NCI-H748 (cell line): Measurements from ENCODE around the gene SYNJ1.
"Not testable (repeated sequence)": the region's sequence is repeated elsewhere in the genome, so short reads cannot be mapped to it uniquely, and the experiment has no call there.

Source experiments
- DNase-seq: peaks from one replicate; lab custom pipeline; 2025; ENCODE audit not compliant: unreplicated experiment; lab: John Stamatoyannopoulos, UW

Gene SYNJ1

DNA sequence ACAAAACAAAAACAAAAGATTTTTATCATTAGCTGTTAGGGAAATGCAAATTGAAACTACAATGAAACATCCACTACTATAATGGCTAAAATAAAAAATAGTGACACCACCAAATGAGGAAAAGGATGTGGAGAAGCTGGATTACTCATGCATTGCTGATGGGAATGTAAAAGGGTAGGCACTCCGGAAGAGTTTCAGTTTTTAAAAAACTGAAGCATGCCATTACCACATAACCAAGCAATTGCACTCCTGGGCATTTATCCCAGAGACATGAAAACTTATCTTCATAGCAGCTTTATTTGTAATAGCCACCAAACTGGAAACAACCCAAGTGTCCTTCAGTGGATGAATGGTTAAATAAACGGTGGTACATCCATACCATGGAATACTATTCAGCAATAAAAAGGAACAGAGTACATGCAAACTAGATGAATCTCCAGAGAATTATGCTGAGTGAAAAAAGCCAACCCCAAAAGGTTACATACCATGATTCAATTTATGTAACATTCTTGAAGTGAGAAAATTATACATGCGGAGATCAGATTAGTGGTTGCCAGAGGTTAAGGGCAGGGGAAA, 101.1 kb downstream of the SYNJ1 start:
- DNase-seq = no peak

DNA sequence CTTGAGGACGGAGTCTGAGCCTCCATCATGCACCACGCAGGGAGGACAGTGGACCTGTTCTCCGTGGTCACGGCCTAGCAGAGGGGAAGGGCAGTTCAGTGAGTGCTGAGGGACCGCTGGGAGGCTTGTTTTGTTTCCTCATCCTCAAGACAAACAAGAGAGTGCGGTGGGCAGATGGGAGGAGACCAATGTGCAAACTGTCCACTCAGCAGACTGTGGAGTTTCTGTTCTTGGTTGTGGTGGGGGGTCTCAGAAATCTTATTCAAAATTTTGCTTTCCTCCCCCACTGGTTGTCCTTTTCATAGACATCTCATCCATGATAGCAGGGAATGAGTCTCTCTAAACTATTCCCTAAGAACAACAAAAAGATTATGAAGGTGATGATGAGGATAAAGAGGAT, 109.6 kb downstream of the SYNJ1 start:
- DNase-seq = not testable (repeated sequence)

DNA sequence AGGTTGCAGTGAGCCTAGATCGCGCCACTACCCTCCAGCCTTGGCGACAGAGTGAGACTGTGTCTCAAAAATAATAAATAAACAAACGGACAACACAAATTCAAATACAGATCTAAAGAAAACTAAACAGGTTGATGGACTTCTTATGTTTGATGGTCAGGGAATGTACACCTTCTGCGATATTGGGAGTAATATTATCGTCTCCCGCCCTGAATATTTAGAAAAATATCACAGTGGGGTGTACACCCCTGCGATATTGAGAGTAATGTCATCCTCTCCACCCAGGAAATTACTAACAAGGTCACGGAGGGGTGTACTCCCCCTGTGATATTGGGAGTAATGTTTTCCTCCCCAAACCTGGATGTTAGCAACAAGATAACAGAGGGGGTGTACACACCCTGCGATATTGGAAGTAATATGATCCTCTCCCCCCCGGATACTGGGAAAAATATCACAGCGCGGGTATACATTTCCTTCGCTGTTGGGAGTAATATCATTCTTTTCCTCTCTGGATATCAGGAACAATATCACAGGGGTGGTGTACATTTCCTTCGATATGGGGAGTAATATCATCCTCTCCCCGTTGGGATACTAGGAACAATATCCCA, 114.3 kb downstream of the SYNJ1 start:
- no peak for DNase-seq

DNA sequence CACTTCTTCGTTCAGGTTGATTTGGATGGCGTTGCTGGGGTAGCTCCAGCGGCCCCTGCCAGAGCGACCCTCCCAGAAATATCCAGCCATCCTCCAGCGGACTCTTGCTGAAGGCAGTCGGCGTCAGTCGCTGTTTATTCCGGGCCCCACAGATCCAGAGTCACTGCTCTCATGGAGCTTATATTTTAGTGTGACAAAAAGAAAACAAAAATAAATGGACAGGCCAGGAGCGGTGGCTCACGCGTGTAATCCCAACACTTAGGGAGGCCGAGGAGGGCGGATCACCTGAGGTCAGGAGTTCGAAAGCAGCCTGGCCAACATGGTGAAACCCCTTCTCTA, 114.8 kb downstream of the SYNJ1 start:
- DNase-seq = no peak

DNA sequence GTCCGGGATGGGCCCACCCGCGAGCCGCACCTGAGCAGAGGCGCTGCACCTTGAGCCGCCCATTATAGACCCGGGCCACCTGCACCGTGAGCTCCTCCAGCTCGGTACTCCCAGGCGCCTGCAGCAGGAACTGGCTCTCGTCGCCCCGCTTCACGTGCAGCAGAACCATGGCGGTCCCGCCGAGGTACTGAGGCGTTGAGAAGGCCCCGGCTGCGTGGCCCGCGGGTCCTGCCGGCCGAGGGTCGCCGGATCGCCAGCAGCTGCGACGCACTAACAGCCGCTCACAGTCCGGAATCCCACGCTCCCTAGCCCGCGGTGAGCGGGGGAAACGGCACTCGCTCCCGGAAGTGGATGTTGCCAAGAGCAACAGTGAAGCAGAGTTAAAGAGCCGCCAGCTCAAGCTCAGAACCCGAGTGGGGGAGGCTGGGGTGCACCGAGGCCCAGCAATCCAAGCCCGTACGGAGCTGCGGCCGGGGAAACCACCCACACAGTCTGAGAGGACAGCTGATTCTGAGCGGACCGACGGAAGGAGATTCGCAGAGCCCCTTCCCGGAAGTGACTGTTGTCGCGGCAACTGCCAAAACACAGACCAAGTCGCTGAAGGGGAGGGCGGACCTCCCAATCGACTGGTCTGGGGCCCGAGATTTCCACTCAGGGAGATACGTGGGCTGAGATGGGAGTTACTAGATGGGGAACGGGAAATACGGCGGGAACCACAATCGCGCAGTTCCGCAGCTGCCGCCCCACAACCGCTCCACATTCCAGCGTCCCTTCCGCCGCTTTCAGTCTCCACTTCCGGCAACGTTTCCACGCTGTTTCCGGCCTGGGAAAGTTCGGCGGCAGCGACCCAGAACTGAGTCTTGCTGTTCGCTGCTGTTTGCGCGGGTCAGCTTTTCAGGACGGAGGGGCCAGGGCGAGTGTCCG, 115.5 kb downstream of the SYNJ1 start, which contains the start of gene CFAP298:
CFAP298 (minus strand) TSS at position 303 of the 924 bp plus-strand sequence; CDS start at position 169, 134 bp downstream.
- peak; percentile 90 for DNase-seq

DNA sequence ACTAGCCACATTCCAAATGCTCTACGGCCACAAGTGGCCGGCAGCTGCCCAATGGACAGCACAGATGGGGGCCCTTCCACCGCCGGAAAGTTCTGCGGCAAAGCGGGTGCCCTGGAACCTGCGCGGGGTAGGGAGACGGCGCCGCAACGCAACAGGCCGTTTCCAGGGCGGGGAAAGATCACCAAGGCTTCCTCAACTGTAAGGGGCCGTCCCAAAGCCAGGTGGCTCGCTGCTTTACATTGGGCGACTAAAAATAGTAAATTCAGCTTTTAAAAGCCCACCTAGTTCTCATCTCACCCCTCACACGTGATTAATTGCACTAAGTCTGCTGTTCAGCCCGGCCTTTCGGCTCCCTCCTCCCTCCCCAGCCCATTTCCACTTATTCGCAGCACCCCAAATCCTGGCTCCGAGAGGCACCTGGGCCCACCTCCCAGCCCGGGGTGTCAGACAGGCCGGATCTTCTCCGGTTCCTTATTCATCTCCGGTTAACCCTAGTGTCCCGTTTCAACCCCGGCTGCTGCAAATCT, 116.3 kb downstream of the SYNJ1 start:
- DNase-seq = peak; percentile 28

DNA sequence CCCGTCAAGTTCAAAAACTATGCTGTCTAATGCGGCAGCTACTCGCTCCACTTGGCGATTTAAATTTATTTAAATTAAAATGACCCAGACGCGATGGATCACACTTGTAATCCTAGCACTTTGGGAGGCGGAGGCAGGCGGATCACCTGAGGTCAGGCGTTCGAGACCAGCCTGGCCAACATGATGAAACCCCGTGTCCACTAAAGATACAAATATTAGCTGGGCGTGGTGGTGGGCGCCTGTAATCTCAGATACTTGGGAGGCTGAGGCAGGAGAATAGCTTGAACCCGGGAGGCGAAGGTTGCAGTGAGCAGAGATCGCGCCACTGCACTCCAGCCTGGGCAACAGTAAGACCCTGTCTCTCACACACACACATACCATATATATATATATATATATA, 116.9 kb downstream of the SYNJ1 start:
- not testable (repeated sequence) for DNase-seq

DNA sequence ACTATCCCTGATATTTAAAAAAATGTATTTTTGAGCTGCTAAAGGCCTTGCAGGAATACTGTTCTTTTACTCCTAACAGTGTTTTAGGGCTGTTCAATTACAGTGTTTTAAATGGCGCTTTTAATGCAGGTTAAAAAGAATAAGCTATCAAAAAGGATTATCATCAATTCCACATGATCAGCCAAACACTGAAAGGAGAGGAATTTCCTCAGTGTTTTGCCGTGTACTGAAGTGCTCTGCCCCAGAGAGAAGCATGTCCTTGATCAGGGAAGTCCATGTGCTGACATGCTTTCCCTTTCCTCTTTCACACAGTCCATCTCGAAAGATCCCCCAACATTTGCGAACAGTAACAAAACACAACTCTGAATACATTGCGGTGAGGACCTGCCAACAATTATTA, 119.0 kb downstream of the SYNJ1 start:
- no peak for DNase-seq

DNA sequence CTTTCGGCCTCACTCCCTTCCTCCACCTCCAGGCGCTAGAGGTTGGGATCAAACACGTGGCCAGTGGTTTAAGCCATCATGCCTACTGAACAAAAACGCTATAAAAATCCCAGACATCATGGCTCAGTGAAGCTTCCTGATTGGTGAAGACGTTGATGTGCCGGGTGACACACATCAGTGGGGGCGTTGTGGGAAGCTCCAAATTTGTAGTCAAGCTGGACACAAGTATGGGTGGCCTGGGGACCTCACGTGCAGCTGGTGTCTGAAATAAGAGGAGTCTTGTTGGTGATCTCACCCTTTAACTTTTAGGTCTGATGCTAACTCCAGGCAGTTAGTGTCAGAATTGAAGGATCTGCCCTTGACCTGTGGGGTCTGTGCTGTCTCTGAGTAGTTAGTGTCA, 122.3 kb downstream of the SYNJ1 start:
- no peak for DNase-seq

DNA sequence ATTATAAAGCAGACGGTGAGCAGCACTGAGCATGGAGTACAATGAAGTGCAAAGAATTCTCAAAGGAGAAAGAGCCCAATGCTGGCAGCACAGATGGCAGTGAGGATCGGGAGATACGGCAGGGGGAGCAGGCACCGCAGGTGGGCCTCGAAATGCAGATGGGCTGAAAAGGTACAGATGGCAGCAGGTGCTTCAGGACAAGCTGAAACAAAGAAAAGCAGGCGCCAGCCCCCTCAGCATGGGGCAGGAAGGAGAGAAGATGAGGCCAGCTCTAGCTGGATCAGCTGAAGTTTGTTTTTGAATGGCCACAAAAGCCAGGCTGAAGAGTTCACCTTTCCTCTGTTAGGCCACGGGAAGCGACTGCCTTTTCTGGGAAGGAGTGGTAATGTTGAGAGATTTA, 123.3 kb downstream of the SYNJ1 start:
- peak; percentile 85 for DNase-seq

DNA sequence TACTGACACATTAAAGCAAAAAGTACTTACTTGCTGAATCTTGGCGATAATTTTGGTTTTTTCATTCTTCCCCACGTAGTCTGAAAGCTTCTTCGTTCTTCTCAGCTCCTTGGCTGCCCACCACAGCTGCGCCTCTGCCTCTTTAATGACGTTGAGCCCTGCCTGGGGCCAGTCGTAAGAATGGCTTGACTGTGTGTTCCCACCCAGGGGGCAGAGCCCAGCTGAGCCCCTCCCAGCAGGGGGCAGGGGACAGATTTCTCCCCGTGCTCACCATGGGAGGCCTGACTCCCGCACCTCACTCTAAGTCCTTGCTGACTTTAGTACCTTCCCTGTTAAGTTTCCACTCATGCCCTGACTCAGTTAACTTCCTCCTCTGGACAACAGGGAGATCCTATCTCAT, 124.7 kb downstream of the SYNJ1 start:
- no peak for DNase-seq

DNA sequence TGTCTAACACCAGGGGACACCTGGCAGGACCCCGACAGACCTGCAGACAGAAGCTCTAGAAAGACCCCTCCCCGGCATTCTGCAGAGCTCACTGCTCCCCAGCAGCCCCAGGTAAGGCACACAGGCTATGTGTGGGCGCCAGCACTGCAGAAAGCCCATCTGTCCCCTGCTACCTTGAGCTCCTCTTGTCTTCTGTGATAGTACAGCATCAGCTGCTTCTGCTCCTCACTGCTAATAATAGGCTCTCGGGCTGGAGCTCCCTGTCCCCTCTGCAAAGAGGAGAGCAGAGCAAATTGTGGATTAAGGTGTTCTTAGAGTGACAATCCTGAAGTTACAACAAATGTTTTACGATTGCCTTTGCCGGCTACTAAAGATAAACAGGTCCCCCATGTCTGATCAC, 125.7 kb downstream of the SYNJ1 start:
- DNase-seq = no peak

DNA sequence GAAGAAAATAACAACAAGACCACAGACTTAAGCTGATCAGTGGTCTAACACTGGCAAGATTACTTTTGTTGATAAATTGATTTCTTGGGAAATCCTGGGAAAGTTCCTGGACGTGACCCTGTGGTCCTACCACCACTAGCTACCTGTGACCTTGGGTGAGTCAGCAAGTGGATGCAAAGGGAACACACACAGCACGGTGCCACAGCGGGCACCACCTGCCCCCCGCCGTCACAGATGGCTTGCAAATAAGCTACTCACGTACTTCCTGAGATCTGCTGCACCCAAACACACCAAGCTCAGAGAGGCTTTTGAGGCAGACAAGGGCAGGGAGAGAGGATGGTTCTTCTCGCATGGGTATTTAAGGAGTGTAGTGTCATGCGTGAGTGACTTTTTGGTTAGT, 128.3 kb downstream of the SYNJ1 start:
- no peak for DNase-seq

DNA sequence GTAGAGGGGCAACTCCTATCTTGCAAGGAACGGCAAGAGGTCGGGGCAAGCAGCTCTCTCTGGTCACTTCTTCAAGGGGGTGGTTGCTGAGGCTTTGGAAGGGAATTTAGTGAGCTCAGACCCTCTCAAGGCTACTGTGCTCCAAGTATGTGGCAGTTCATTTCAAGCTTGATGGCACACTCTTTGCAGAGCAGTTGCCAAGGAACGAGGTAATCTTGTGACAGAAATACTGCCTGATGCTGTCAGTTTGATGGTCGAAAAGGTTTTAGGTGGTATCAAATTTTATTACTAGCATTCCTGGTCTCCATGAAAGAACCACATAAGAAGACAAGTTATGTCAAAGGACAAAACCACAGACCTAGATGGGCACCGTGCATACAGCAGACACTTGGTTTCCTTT, 128.7 kb downstream of the SYNJ1 start:
- no peak for DNase-seq

DNA sequence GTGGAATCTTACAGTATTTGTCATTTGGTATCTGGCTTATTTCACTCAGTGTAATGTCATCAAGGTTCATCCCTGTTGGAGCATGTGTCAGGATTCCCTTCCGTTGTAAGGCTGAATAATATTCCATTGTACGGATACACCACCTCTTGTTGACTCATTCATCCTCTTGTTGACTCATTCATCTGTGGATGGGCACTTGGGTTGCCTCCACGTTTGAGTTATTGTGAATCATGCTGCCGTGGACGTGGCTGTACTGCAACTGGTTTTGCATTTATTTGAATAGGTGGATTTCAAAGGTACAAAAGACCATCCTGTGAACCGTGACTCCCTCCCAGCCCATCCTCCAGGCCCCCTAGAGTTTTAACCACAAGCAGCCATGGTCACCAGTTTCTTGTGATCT, 130.6 kb downstream of the SYNJ1 start:
- no peak for DNase-seq

DNA sequence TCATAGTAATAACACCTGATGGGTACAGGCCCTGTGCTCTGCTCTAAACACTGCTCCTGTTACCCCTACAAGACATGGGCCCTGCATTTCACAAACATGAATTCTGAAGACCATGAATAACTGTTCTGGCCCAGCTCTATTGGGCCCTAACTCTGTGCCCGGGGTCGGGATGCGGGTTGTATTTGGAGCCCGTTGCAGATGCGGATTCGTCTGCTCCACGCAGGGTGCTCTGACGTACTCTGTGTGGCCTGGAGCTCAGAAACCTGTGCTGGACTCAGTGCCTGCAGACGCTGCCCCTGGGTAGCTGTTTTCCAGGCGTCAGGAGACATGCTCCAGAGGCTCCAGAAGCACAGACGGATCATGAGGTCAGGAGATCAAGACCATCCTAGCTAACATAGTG, 132.4 kb downstream of the SYNJ1 start:
- no peak for DNase-seq

DNA sequence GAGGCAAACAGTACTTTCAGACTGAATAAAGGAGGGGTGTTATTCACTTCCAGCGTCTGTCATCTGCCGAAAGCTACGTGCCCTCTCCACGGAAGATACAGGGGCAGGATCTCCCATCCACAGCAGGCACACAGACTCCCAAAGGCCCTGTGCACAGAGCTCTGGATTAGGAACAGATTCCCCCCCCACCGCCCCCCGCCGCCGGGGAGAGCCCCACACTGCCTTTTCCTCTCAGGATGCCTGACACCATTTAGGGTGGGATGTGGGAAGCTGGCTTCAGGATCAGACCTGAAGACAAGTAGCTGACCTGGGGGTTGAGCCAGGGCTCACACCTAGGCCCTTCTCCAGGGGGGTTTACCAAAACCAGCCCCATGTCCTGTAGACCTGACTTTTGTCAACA, 134.1 kb downstream of the SYNJ1 start:
- no peak for DNase-seq

DNA sequence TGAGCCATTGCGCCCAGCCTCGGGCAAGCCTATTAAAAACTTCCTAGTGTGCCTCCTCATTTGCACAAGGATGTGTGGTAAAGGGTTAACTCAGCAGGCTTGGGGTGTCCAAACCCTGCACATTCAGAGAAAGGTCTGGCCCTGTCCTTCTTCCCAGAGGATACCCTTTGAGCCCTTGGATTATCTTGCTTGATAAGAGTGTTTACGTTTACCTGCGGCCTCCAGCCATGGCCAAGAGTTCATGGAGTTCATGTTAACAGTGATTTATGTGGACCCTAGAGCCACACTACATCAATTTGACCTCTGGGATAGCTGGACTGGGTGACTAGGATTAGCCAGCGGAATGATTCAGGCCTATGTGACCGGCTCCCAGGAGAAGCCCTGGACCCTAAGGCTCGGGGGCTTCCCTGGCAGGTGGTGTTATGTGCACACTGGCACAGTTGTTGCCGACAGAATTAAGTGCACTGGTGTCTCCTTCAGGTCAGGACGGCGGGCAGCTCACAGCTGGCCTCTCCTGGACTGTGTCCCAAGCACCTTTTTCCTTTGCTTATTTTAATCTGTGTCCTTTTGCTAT, 134.8 kb downstream of the SYNJ1 start:
- DNase-seq = no peak

DNA sequence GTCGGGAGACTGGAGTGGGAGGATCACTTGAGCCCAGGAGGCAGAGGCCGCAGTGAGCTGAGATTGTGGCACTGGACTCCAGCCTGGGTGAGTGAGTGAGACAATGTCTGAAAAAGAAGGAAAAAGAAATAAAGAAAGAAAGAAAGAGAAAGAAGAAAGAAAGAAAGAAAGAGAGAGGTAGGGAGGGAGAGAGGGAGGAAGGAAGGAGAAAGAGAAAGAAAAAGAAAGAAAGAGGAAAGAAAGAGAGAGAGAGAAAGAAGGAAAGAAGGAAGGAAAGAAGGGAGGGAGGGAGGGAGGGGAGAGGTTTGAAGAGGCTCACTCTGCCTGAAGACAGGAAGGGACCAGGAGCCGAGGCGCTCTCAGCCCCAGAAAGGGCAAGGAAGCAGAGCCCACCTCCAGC, 137.7 kb downstream of the SYNJ1 start:
- no peak for DNase-seq

DNA sequence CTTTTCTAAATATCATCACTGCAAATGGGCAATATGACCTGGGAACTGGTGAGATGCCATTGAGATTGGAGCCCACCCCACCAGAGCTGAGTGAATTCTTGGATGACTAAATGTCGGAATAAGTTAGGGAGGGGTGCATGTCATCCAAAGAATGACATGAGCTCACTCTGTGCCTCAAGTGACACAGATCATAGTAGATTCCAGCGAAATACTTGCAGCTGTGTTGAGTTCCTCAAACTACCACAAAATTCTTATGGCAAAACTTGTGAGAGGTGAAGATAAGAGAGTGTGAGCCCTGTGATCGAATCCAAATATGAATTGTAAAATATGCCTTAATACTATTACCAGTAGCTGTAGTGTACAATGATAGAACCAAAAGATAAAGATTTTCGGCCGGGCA, 140.2 kb downstream of the SYNJ1 start:
- DNase-seq = no peak

DNA sequence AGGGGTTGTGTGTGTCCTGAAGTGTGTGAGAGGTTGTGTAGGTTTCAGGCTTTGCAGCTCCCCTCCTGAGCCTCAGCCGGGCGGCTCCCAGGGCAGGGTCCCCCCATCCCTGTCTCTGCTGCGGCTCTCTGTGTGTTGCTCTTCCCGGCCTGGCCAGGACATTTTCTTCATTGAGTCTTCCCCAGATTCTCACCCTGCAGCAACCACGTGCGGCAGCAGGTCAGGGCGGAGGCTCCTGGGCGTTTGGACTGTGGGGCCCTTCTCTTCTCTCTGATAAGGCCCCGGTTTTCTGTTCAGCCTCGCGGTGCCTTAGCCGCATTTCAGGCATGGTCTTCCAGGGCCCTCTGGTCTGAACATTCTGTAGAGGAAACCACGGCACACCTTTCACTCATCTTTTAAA, 140.7 kb downstream of the SYNJ1 start:
- DNase-seq = no peak

DNA sequence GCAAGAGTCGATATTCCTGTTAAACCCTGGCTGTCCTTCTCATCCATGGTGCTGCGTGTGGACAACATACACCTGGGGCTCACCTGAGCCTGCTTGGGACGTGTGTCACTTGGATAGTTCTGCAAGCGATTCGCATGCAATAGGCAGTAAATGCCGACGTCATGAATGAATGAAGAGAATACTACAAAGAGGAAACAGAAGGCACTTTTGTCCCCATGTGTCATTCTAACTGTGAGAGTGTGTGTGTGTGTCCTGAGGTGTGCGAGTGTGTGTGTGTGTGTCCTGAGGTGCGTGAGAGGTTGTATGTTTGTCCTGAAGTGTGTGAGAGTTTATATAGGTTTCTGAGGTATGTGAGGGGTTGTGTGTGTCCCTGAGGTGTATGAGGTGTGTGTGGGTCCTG, 141.8 kb downstream of the SYNJ1 start:
- no peak for DNase-seq
